Measurements from ENCODE around the gene HOXC9. TPM values are rescaled to one million over a fixed set of nuclear protein-coding genes. Genes with fewer than 3 reads are reported as not detected.

Gene HOXC9
- total and polyA plus RNA-seq, 9 of the 15 experiments (the other 6 are each of a cell fraction or from before 2014, with no cell fraction given) = 1.1 to 10.5 (median 9.3) TPM

- TF ChIP-seq, protein P1, sequence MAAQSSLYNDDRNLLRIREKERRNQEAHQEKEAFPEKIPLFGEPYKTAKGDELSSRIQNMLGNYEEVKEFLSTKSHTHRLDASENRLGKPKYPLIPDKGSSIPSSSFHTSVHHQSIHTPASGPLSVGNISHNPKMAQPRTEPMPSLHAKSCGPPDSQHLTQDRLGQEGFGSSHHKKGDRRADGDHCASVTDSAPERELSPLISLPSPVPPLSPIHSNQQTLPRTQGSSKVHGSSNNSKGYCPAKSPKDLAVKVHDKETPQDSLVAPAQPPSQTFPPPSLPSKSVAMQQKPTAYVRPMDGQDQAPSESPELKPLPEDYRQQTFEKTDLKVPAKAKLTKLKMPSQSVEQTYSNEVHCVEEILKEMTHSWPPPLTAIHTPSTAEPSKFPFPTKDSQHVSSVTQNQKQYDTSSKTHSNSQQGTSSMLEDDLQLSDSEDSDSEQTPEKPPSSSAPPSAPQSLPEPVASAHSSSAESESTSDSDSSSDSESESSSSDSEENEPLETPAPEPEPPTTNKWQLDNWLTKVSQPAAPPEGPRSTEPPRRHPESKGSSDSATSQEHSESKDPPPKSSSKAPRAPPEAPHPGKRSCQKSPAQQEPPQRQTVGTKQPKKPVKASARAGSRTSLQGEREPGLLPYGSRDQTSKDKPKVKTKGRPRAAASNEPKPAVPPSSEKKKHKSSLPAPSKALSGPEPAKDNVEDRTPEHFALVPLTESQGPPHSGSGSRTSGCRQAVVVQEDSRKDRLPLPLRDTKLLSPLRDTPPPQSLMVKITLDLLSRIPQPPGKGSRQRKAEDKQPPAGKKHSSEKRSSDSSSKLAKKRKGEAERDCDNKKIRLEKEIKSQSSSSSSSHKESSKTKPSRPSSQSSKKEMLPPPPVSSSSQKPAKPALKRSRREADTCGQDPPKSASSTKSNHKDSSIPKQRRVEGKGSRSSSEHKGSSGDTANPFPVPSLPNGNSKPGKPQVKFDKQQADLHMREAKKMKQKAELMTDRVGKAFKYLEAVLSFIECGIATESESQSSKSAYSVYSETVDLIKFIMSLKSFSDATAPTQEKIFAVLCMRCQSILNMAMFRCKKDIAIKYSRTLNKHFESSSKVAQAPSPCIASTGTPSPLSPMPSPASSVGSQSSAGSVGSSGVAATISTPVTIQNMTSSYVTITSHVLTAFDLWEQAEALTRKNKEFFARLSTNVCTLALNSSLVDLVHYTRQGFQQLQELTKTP (IDR thresholded peaks at IDR 0.05; ENCODE audit: low read depth in 1 of 2, partially characterized antibody in 2 of 2) = no peak
- no peak for TF ChIP-seq MCM3 (IDR thresholded peaks at IDR 0.05)
- no peak for TF ChIP-seq NFE2 (IDR thresholded peaks at IDR 0.05; ENCODE audit: low read depth)
Measured at GRCh38 chr12:54024581-54025305, 24.8 kb downstream of the HOXC9 start (continued).

DNA sequence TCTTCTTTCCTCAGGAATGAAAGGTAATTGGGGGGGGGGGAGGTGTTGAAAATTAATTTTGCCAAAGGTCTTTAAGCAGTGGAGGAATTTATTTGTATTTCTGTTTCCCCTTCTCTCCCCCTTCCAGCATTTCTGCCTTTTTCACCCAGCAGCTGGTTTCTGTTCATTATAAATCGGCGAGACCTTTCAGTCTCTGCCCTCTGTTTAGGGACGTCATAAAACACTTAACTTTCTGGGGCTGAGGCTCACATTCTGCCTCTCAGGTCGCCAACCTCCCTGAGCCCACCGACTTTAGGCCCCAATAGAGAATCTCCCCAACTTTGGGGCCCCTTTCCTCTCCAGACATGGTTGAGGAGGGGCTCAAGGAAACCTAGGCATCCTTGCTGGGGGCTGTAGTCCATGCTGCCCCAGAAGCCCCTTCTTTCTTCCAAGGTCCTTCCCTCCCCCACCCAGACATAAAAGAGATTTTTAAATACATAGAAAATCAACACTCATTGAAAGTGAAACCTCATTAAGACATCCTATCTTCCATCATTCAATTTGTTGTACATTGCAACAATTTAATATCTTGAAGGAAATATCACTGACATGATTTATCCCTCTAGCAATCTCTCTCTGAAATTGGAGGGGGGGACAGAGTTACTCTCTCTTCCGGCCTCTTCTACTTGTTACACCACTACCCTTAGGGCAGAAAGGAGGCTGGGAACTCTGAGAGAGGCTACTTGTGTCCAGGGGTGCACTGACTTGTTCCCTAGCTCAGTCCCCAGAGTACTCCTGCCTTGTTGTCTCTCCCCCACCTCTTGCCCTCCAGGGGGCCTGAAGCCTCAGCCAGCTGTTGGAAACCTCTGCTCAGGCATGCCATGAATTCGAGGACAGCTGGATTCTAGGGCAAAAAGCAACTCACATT, 25.8 kb downstream of the HOXC9 start:
- Histone ChIP-seq H3K4me1 (replicated peaks in 1 of 2; ENCODE audit: control insufficient read depth in 2 of 2, insufficient read depth in 2 of 2, low read length in 2 of 2) (peaks cover 3 to 32% of the 10 kb centered on the region in 2 experiments; a peak in 4 of 5 replicates), H3K9me3 (replicated peaks; ENCODE audit: control insufficient read depth, insufficient read depth, low read depth, low read length) (no peaks in the 10 kb centered on the region), H3K4me2 (ENCODE audit: insufficient read depth, low read length) (no peak overlapping the region), H4K20me1 (replicated peaks; ENCODE audit: control insufficient read depth, insufficient read depth, low read length) (no peaks in the 10 kb centered on the region), H3K27me3 (ENCODE audit: control insufficient read depth in 2 of 2, insufficient read depth in 2 of 2, low read length in 2 of 2) (no peaks in the 10 kb centered on the region), H3K4me3 (no peak overlapping the region), H3K9me1 (ENCODE audit: control insufficient read depth, insufficient read depth, low read length) (no peaks in the 10 kb centered on the region), H3K27ac (ENCODE audit: extremely low read depth, low read depth, low read length) (no peak overlapping the region), H3K36me3 (ENCODE audit: control insufficient read depth, insufficient read depth, low read length) (peaks cover 2% of the 10 kb centered on the region; the same call in 1 of the 3 replicates), H3K9ac (ENCODE audit: insufficient read depth in 1 of 2, low read depth in 2 of 2, low read length in 2 of 2) (peak overlapping the region in 1 of 2 experiments; percentile 49; a peak in 1 of 4 replicates), H3K79me2 (ENCODE audit: control insufficient read depth, insufficient read depth, low read length) (no peaks in the 10 kb centered on the region), H2AFZ (ENCODE audit: low read depth, low read length) (no peak overlapping the region)
- intact Hi-C loops (cut with micrococcal nuclease) (no loop called here), in situ Hi-C loops (cut with MboI) (loop anchor here (10.0 kb wide), 1 partner anchor 169 kb away; no protein-coding TSS in a partner anchor)
- POLR2A ChIA-PET = interaction anchor here (1.5 kb wide), 1 partner anchor 8 kb away, joined by 4 read pairs; no protein-coding TSS in a partner anchor
- no peak for FAIRE-seq
- no peak for ATAC-seq
- CTCF ChIA-PET (ENCODE audit: low intra/inter-chr PET ratio) = no interaction called here
- no TSS peak for BruUV-seq (replicated peaks)
- 48% methylated on average over 7 of the region's 7 CpGs for WGBS (ENCODE audit: insufficient coverage, low coverage, missing lambda C conversion rate)
- no peak for DNase-seq (ENCODE audit: extremely low read depth in 1 of 4, low spot score in 3 of 4)
- no peak for TF ChIP-seq ZNF224 (CRISPR knock-in tag; IDR thresholded peaks at IDR 0.05)
